Chondrocyte (in vitro differentiated cells): ENCODE data around the gene ASB8. TPM values are rescaled to one million over a fixed set of nuclear protein-coding genes. Genes with fewer than 3 reads are reported as not detected.

Experiments
- DNase-seq: peaks from one replicate; pipeline ENCODE4 v3.0.0; 2021; ENCODE audit warnings: mixed read lengths, low spot score
- H3K27ac Mint-ChIP-seq: one replicate; pipeline ENCODE4 v1.8.0; 2021; ENCODE audit warnings: mild to moderate bottlenecking, moderate library complexity, mixed read lengths; ENCODE audit not compliant: unreplicated experiment
- H3K27me3 Mint-ChIP-seq: 2 replicates; pipeline ENCODE4 v1.8.0; 2021; ENCODE audit warnings: low read depth, mixed read lengths
- H3K36me3 Mint-ChIP-seq: 2 replicates; pipeline ENCODE4 v1.8.0; 2021; ENCODE audit warnings: low read depth, mixed read lengths
- H3K4me1 Mint-ChIP-seq: 2 replicates; pipeline ENCODE4 v1.8.0; 2021; ENCODE audit warnings: low read depth, mild to moderate bottlenecking, mixed read lengths
- H3K4me3 Mint-ChIP-seq: one replicate; pipeline ENCODE4 v1.8.0; 2021; ENCODE audit warnings: mild to moderate bottlenecking, moderate library complexity, mixed read lengths; ENCODE audit not compliant: unreplicated experiment
- H3K9me3 Mint-ChIP-seq: 2 replicates; pipeline ENCODE4 v1.8.0; 2021; ENCODE audit warnings: low read depth, mixed read lengths
- total RNA-seq: library from RNA; stranded (reverse); gene quantifications from 3 replicates; pipeline ENCODE4 v1.2.1, GENCODE V29; 2021
- TF ChIP-seq, protein P1 (sequence below): fragments of 200-600 bp; sonication (generic); IDR thresholded peaks from 2 replicates; pipeline ENCODE4 v1.5.0; 2021; ENCODE audit warnings: antibody characterized with exemption, mild to moderate bottlenecking, moderate library complexity

The ASB8 gene
- total RNA-seq, 1 donor from 2014 or later: 24.7 TPM

DNA sequence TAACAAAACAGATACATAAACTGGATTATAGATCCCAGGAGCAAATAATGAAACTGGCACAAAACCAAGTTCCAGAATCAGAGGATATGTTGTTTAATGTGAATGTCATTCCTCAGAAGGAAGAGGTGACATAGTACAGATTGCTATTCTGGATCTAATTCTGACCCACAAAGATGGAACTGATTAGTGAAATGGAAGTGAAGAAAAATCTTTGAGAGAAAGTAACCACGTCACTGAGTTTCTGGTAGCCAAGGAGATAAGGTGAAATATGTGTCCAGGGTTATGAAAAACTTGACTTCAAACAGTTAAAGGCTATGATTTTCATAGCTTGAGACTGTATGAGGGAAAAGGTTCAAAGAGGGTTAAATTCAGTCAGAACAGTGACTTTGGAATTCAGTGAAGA, 37.5 kb upstream of the ASB8 start:
- TF ChIP-seq, protein P1, sequence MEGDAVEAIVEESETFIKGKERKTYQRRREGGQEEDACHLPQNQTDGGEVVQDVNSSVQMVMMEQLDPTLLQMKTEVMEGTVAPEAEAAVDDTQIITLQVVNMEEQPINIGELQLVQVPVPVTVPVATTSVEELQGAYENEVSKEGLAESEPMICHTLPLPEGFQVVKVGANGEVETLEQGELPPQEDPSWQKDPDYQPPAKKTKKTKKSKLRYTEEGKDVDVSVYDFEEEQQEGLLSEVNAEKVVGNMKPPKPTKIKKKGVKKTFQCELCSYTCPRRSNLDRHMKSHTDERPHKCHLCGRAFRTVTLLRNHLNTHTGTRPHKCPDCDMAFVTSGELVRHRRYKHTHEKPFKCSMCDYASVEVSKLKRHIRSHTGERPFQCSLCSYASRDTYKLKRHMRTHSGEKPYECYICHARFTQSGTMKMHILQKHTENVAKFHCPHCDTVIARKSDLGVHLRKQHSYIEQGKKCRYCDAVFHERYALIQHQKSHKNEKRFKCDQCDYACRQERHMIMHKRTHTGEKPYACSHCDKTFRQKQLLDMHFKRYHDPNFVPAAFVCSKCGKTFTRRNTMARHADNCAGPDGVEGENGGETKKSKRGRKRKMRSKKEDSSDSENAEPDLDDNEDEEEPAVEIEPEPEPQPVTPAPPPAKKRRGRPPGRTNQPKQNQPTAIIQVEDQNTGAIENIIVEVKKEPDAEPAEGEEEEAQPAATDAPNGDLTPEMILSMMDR: no peak
- peaks cover 25% of the 10 kb centered on the region for H3K4me1 Mint-ChIP-seq

DNA sequence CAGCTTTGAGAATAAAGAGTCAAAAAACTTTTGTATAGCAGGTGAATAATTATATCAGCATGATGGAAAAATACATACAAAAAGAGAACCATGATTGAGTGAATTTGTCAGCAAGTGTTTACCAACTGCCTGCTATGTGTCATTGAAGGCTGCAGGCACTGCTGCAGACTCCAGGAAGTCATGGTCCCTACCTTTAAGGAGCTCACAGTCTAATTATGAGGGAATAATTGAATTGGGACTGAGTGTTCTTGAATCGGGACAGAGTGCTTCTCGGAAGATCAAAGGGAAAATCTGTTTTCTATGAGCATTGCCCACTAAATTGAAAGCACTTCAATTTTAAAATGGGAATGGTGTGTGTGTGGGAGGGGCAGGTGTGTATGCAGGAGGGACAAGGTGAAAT, 36.3 kb upstream of the ASB8 start:
- no peaks in the 10 kb centered on the region for H3K9me3 Mint-ChIP-seq
- H3K27me3 Mint-ChIP-seq: peaks cover 29% of the 10 kb centered on the region
- no peaks in the 10 kb centered on the region for H3K36me3 Mint-ChIP-seq
- DNase-seq: no peak
- TF ChIP-seq, protein P1: no peak
- H3K4me3 Mint-ChIP-seq: no peak overlapping the region
- H3K4me1 Mint-ChIP-seq: peaks cover 23% of the 10 kb centered on the region
- no peak overlapping the region for H3K27ac Mint-ChIP-seq

More for the DNA sequence above, 37.5 kb upstream of the ASB8 start:
- Mint-ChIP-seq H3K27me3 (peaks cover 28% of the 10 kb centered on the region), H3K27ac (no peak overlapping the region), H3K4me3 (no peak overlapping the region), H3K36me3 (no peaks in the 10 kb centered on the region), H3K9me3 (no peaks in the 10 kb centered on the region)
- DNase-seq: no peak

DNA sequence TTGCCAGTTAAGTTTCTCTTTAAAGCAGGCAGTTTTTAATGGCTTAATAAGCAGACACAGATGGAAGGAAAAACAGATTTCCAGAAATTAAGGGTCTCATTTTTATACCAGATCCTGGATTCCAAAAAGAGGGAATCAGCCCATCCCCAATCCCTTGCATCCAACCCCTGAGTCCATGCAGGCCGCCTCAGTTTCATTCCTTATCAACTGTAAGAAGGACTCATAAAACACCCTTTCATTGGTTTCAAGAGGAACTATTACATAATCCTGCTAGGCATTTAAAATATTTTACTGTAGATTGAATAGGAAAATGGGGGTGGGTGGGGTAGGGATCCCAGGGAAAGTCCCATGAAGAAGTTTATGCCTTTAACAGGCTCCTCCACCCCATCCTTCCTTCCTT, 35.5 kb upstream of the ASB8 start:
- H3K36me3 Mint-ChIP-seq: no peaks in the 10 kb centered on the region
- no peak for DNase-seq
- H3K9me3 Mint-ChIP-seq: no peaks in the 10 kb centered on the region
- no peak overlapping the region for H3K27ac Mint-ChIP-seq
- H3K4me3 Mint-ChIP-seq: no peak overlapping the region
- TF ChIP-seq, protein P1: no peak
- H3K27me3 Mint-ChIP-seq: peaks cover 33% of the 10 kb centered on the region
- peaks cover 15% of the 10 kb centered on the region for H3K4me1 Mint-ChIP-seq

DNA sequence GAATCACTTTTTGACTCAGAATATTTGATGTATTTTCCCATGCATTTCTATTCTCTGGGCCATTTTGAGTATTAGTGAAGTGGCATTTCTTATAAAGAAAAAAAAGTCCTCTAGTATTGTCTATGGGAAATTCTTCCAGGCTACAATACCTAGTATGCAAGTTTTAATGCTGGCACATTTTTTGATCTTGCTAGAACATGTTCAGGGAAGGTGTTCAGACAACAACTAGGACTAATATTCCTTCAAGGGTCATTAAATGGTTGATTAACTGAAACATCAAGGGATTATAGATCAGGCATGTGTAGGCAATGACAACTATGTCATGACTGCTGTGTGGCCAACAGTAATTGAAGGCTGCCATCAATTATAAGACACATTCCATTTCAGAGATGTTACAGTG, 33.8 kb upstream of the ASB8 start:
- Mint-ChIP-seq H3K4me3 (no peak overlapping the region), H3K9me3 (no peaks in the 10 kb centered on the region), H3K36me3 (no peaks in the 10 kb centered on the region), H3K27ac (no peak overlapping the region), H3K4me1 (peaks cover 5% of the 10 kb centered on the region), H3K27me3 (peaks cover 38% of the 10 kb centered on the region)
- TF ChIP-seq, protein P1: no peak
- DNase-seq: no peak

DNA sequence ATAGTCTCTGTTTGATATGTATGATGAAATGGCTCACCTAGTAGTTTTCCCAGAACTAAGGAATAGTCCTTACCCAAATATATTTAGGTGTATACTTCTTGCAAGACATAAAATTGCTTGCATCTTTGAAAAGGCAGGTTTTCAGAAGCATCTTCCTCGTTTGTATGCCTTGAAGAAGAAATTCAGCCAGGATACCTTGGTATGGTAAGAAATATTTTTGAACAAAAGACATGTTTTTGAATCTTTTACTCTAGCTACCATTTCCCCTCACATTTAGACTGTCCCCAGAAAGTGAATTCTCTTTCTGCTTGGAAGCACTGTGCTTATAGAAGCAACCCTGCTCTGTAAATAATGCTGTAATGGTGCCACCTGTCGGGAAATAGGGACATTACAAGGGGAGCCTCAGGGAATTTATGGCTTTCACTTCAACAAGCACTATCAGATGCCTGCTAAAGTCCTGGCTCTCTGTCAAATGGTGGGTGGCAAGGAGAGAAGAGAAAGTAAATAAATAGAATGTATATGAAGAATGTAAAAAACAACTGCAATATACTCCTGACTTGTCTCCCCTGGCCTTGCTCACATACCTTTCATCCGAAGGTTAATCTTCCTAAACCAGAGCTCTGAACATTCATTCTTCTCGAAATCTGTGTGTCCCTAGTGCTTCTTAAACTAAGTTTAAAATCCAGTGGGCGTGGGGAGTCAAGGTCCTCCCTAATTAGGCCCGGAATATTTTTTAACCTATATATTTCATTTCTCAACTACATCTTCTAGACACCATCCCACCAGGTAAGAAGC, 32.2 kb upstream of the ASB8 start:
- H3K36me3 Mint-ChIP-seq: no peaks in the 10 kb centered on the region
- no peak for DNase-seq
- TF ChIP-seq, protein P1: peak; percentile 91
- H3K4me3 Mint-ChIP-seq: no peak overlapping the region
- no peak overlapping the region for H3K27ac Mint-ChIP-seq
- H3K9me3 Mint-ChIP-seq: no peaks in the 10 kb centered on the region
- H3K4me1 Mint-ChIP-seq: peaks cover 7% of the 10 kb centered on the region
- H3K27me3 Mint-ChIP-seq: peaks cover 39% of the 10 kb centered on the region
